Tibial nerve (tissue), 3 donors: ENCODE data around the gene KANSL3.

Source experiments
- POLR2A ChIP-seq, 2 donors: fragments of 450-650 bp; IDR thresholded peaks; one replicate each; pipeline ENCODE4 v1.6.1; 2017; ENCODE audit warnings: antibody characterized with exemption in 2 of 2, mild to moderate bottlenecking in 2 of 2, moderate library complexity in 2 of 2
- TF ChIP-seq, protein P1 (sequence below), 5 experiments: fragments of 200-600 bp in 3 of 5; fragments of 450-650 bp in 2 of 5; sonication (generic) in 3 of 5; IDR thresholded peaks; one replicate each; pipeline ENCODE4 v1.5.1; 2016 to 2019; ENCODE audit warnings: antibody characterized with exemption in 5 of 5, mild to moderate bottlenecking in 3 of 5, moderate library complexity in 2 of 5

DNA sequence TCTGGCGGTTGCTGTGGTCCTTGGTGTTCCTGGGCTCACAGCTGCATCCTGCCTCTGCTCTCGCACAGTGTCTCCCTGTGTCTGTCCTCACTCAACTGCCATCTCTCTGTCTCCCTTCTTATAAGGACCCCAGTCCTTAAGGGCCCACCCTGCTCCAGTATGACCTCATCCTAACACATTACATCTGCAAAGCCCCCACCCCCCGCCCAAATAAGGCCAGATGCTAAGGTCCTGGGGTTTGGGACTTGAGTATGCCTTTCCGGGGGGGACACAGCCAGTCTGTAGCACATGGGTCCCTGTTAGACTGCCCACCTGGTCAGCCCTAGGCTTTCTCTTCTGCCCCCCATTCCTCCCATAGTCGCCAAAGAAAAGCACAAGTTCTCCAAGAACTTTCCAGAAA, 45.2 kb upstream of the KANSL3 start:
- TF ChIP-seq, protein P1, sequence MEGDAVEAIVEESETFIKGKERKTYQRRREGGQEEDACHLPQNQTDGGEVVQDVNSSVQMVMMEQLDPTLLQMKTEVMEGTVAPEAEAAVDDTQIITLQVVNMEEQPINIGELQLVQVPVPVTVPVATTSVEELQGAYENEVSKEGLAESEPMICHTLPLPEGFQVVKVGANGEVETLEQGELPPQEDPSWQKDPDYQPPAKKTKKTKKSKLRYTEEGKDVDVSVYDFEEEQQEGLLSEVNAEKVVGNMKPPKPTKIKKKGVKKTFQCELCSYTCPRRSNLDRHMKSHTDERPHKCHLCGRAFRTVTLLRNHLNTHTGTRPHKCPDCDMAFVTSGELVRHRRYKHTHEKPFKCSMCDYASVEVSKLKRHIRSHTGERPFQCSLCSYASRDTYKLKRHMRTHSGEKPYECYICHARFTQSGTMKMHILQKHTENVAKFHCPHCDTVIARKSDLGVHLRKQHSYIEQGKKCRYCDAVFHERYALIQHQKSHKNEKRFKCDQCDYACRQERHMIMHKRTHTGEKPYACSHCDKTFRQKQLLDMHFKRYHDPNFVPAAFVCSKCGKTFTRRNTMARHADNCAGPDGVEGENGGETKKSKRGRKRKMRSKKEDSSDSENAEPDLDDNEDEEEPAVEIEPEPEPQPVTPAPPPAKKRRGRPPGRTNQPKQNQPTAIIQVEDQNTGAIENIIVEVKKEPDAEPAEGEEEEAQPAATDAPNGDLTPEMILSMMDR (IDR thresholded peaks at IDR 0.05) = no peak
- TF ChIP-seq POLR2A (IDR thresholded peaks at IDR 0.05) = no peak
